Mammary epithelial cell (primary cell): Measurements from ENCODE around the gene MBP.

ENCODE experiments used
- CTCF ChIP-seq, 2 donors: IDR thresholded peaks in 1 of 2; conservative IDR thresholded peaks in 1 of 2; 2 replicates each; pipeline ENCODE4 v1.5.1; 2011 to 2012; ENCODE audit warnings: inconsistent platforms in 2 of 2, low read length in 2 of 2, mild to moderate bottlenecking in 2 of 2, control low read depth in 1 of 2, low read depth in 1 of 2; ENCODE audit not compliant: insufficient read depth in 1 of 2; ENCODE audit errors: extremely low read depth in 1 of 2
- EZH2 ChIP-seq: IDR thresholded peaks from 2 replicates; pipeline ENCODE4 v1.6.1; 2012; ENCODE audit warnings: low read length, inconsistent platforms, borderline replicate concordance

GRCh38 chr18:77116201-77117080 is 16.1 kb downstream of the MBP start:
- no peak for TF ChIP-seq CTCF (conservative IDR thresholded peaks at IDR 0.05 in 1 of 2, IDR thresholded peaks at IDR 0.05 in 1 of 2; ENCODE audit: extremely low read depth in 1 of 2, insufficient read depth in 1 of 2, low read depth in 1 of 2, low read length in 2 of 2)
- TF ChIP-seq EZH2, result no peak
